Endothelial cell of umbilical vein (primary cell): ENCODE results near the gene EPO. TPM values are rescaled to one million over a fixed set of nuclear protein-coding genes. Genes with fewer than 3 reads are reported as not detected.

ENCODE experiments used
- BruUV-seq: library from RNA; stranded (reverse); fragments of 400-500 nt; replicated peaks from 2 replicates; lab custom pipeline; 2021; lab: Mats Ljungman, UMichigan
- CTCF ChIA-PET: fragments of 300-600, 350-600 bp; sonication (Branson Sonifier 250); formaldehyde crosslinking; loops from one replicate; lab custom pipeline; 2021; ENCODE audit warnings: antibody characterized with exemption, inconsistent platforms; lab: Charles Lee
- POLR2A ChIA-PET: fragments of 300-600, 350-600 bp; sonication (Branson Sonifier 250); formaldehyde crosslinking; loops from one replicate; lab custom pipeline; 2021; ENCODE audit warnings: antibody characterized with exemption, inconsistent platforms; lab: Charles Lee
- DNase-seq: peaks from one replicate; pipeline ENCODE4 v3.0.0-alpha.2; 2011; ENCODE audit warnings: low read depth, low spot score
- FAIRE-seq: peaks from 2 replicates; lab custom pipeline; 2011; peaks lifted over from hg19 to GRCh38; lab: Jason Lieb, UNC
- H2AFZ ChIP-seq: 2 replicates; pipeline ENCODE4 v1.6.0; 2012; ENCODE audit warnings: low read depth, low read length, control low read depth, inconsistent platforms
- H3K27ac ChIP-seq: 2 replicates; pipeline ENCODE4 v1.5.1; 2011; ENCODE audit warnings: low read depth, mild to moderate bottlenecking, control low read depth, low read length, moderate library complexity; ENCODE audit not compliant: insufficient read depth
- H3K27me3 ChIP-seq, 2 experiments: 2 replicates each; pipeline versions ENCODE4 v1.6.0 to v1.6.1; 2011; ENCODE audit warnings: low read length in 2 of 2, mixed read lengths in 1 of 2; ENCODE audit not compliant: control insufficient read depth in 2 of 2, insufficient read depth in 2 of 2
- H3K36me3 ChIP-seq, 2 experiments: 2 replicates in 1 of 2; 3 replicates in 1 of 2; pipeline ENCODE4 v1.5.1; 2011; ENCODE audit warnings: low read length in 2 of 2, mild to moderate bottlenecking in 1 of 2, moderate library complexity in 1 of 2; ENCODE audit not compliant: control insufficient read depth in 2 of 2, insufficient read depth in 2 of 2; ENCODE audit errors: extremely low read depth in 1 of 2
- H3K4me1 ChIP-seq: 3 replicates; pipeline ENCODE4 v1.5.1; 2011; ENCODE audit warnings: mild to moderate bottlenecking, low read length; ENCODE audit not compliant: control insufficient read depth, insufficient read depth; ENCODE audit errors: extremely low read depth
- H3K4me2 ChIP-seq: 2 replicates; pipeline ENCODE4 v1.6.1; 2011; ENCODE audit warnings: low read length, control low read depth, mixed read lengths; ENCODE audit not compliant: insufficient read depth
- H3K4me3 ChIP-seq, 3 experiments: fragments of 200-600 bp in 1 of 3; sonication (generic), shearing (Covaris generic) in 1 of 3; replicated peaks in 1 of 3; 2 replicates each; pipeline ENCODE4 v1.5.1; 2011 to 2016; ENCODE audit warnings: control low read depth in 3 of 3, low read length in 3 of 3, mild to moderate bottlenecking in 2 of 3, inconsistent platforms in 1 of 3, low read depth in 1 of 3, moderate library complexity in 1 of 3; ENCODE audit not compliant: insufficient read depth in 1 of 3
- H3K79me2 ChIP-seq: 2 replicates; pipeline ENCODE4 v1.6.0; 2012; ENCODE audit warnings: low read length, inconsistent platforms; ENCODE audit not compliant: control insufficient read depth, insufficient read depth
- H3K9ac ChIP-seq: replicated peaks from 2 replicates; pipeline ENCODE3; 2011; ENCODE audit warnings: low read length, control low read depth; ENCODE audit not compliant: insufficient read depth; ENCODE audit errors: extremely low read depth
- H3K9me1 ChIP-seq: replicated peaks from 3 replicates; pipeline ENCODE4 v1.6.0; 2011; ENCODE audit warnings: mild to moderate bottlenecking, low read length; ENCODE audit not compliant: control insufficient read depth, insufficient read depth; ENCODE audit errors: extremely low read depth
- H3K9me3 ChIP-seq: replicated peaks from 2 replicates; pipeline ENCODE4 v1.5.1; 2012; ENCODE audit warnings: low read length, inconsistent platforms; ENCODE audit not compliant: control insufficient read depth, insufficient read depth
- H4K20me1 ChIP-seq: replicated peaks from 2 replicates; pipeline ENCODE3; 2011; ENCODE audit warnings: mild to moderate bottlenecking, low read length; ENCODE audit not compliant: control insufficient read depth, insufficient read depth; ENCODE audit errors: extremely low read depth
- EZH2 ChIP-seq: IDR thresholded peaks from 2 replicates; pipeline ENCODE4 v1.6.1; 2012; ENCODE audit warnings: borderline replicate concordance, low read depth, mild to moderate bottlenecking, moderate library complexity, low read length, inconsistent platforms; ENCODE audit not compliant: severe bottlenecking
- FOS ChIP-seq: IDR thresholded peaks from 2 replicates; pipeline ENCODE4 v1.6.1; 2011; ENCODE audit warnings: mild to moderate bottlenecking, low read length, moderate library complexity, borderline replicate concordance; ENCODE audit not compliant: insufficient read depth
- GATA2 ChIP-seq: IDR thresholded peaks from 2 replicates; pipeline ENCODE4 v1.7.0; 2011; ENCODE audit warnings: low read depth, mild to moderate bottlenecking, moderate library complexity, mixed read lengths, low read length; ENCODE audit not compliant: insufficient read length, insufficient read depth
- JUN ChIP-seq: IDR thresholded peaks from 2 replicates; pipeline ENCODE4 v1.6.1; 2011; ENCODE audit warnings: borderline replicate concordance, low read depth; ENCODE audit not compliant: insufficient read length, insufficient read depth
- MYC ChIP-seq: IDR thresholded peaks from one replicate; pipeline ENCODE4 v1.6.1; 2011; ENCODE audit warnings: mild to moderate bottlenecking, low read depth, low read length
- POLR2A ChIP-seq: IDR thresholded peaks from 2 replicates; pipeline ENCODE4 v1.6.1; 2012; ENCODE audit warnings: low read depth, mild to moderate bottlenecking, control low read depth, low read length
- POLR2AphosphoS5 ChIP-seq: IDR thresholded peaks from 2 replicates; pipeline ENCODE4 v1.6.1; 2012; ENCODE audit warnings: low read depth, mild to moderate bottlenecking, control low read depth, low read length, moderate library complexity; ENCODE audit not compliant: insufficient read depth
- dilution Hi-C: fragments of 300-500 bp; cut with MboI; formaldehyde crosslinking; loops from one replicate; pipeline ENCODE4 v1.15.0; 2019; ENCODE audit warnings: low sequenced_read_pairs; ENCODE audit not compliant: extremely low pct_ligation_motif_present
- intact Hi-C: fragments of 100-400 bp; cut with micrococcal nuclease; formaldehyde crosslinking; loops from one replicate; pipeline ENCODE4 v1.10.0; 2022
- polyA plus RNA-seq, 4 experiments: library from polyadenylated mRNA; depleted of rRNA in 3 of 4; stranded (reverse) in 3 of 4; unstranded in 1 of 4; fragments of >200 nt; gene quantifications; 2 replicates each; pipeline versions ENCODE4 v1.2.1 to v1.2.3, GENCODE V29; 2011 to 2012; ENCODE audit warnings: missing spikeins in 1 of 4
- total RNA-seq: library from RNA; stranded (reverse); gene quantifications from 2 replicates; pipeline ENCODE4 v1.2.3, GENCODE V29; 2021
- TF ChIP-seq, protein P1 (sequence below), 2 donors: IDR thresholded peaks; 1 replicate in 1 of 2; 2 replicates in 1 of 2; pipeline ENCODE4 v1.5.1; 2011; ENCODE audit warnings: low read length in 2 of 2, mild to moderate bottlenecking in 2 of 2, moderate library complexity in 2 of 2, control low read depth in 1 of 2, inconsistent platforms in 1 of 2, low read depth in 1 of 2; ENCODE audit not compliant: insufficient read depth in 1 of 2; ENCODE audit errors: extremely low read depth in 1 of 2

Gene EPO
- total and polyA plus RNA-seq, 2 donors (not counting 3 experiments of a cell fraction or from before 2014, with no cell fraction given): not detected

DNA sequence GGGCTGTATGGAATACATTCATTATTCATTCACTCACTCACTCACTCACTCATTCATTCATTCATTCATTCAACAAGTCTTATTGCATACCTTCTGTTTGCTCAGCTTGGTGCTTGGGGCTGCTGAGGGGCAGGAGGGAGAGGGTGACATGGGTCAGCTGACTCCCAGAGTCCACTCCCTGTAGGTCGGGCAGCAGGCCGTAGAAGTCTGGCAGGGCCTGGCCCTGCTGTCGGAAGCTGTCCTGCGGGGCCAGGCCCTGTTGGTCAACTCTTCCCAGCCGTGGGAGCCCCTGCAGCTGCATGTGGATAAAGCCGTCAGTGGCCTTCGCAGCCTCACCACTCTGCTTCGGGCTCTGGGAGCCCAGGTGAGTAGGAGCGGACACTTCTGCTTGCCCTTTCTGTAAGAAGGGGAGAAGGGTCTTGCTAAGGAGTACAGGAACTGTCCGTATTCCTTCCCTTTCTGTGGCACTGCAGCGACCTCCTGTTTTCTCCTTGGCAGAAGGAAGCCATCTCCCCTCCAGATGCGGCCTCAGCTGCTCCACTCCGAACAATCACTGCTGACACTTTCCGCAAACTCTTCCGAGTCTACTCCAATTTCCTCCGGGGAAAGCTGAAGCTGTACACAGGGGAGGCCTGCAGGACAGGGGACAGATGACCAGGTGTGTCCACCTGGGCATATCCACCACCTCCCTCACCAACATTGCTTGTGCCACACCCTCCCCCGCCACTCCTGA is 2.4 kb downstream of the EPO start:
- Histone ChIP-seq H3K36me3 (no peaks in the 10 kb centered on the region), H3K9me1 (no peaks in the 10 kb centered on the region), H2AFZ (no peak overlapping the region), H3K27me3 (peaks cover 29 to 34% of the 10 kb centered on the region in 2 experiments), H3K4me2 (no peak overlapping the region), H3K9ac (no peak overlapping the region), H3K27ac (no peak overlapping the region), H3K79me2 (no peaks in the 10 kb centered on the region), H3K9me3 (no peaks in the 10 kb centered on the region), H3K4me3 (no peak overlapping the region), H3K4me1 (no peaks in the 10 kb centered on the region), H4K20me1 (no peaks in the 10 kb centered on the region)
- dilution Hi-C loops (loop anchor here (25.0 kb wide), 1 partner anchor 115 kb away; the partner anchor contains the start of gene EPHB4), intact Hi-C loops (no loop called here)
- BruUV-seq: no TSS peak
- DNase-seq (no peak), FAIRE-seq (no peak)
- TF ChIP-seq POLR2AphosphoS5: no peak
- TF ChIP-seq POLR2A: no peak
- TF ChIP-seq MYC: no peak
- no peak for TF ChIP-seq EZH2
- no peak for TF ChIP-seq GATA2
- ChIA-PET CTCF (interaction anchor here (1.8 to 2.2 kb wide), 2 partner anchors 17 to 134 kb away, joined by 5 to 13 read pairs; partner anchors contain the start of gene POP7), POLR2A (no interaction called here)

GRCh38 chr7:100723732-100724275 is 3.5 kb downstream of the EPO start:
- DNase-seq (no peak), FAIRE-seq (no peak)
- ChIA-PET POLR2A (no interaction called here), CTCF (interaction anchor here (0.7 to 3.1 kb wide), 3 partner anchors 12 to 76 kb away, joined by 3 to 13 read pairs (median 13); partner anchors contain the start of gene POP7)
- no peak overlapping the region for H3K9ac ChIP-seq
- peaks cover 29 to 36% of the 10 kb centered on the region in 2 experiments for H3K27me3 ChIP-seq
- TF ChIP-seq, protein P1, sequence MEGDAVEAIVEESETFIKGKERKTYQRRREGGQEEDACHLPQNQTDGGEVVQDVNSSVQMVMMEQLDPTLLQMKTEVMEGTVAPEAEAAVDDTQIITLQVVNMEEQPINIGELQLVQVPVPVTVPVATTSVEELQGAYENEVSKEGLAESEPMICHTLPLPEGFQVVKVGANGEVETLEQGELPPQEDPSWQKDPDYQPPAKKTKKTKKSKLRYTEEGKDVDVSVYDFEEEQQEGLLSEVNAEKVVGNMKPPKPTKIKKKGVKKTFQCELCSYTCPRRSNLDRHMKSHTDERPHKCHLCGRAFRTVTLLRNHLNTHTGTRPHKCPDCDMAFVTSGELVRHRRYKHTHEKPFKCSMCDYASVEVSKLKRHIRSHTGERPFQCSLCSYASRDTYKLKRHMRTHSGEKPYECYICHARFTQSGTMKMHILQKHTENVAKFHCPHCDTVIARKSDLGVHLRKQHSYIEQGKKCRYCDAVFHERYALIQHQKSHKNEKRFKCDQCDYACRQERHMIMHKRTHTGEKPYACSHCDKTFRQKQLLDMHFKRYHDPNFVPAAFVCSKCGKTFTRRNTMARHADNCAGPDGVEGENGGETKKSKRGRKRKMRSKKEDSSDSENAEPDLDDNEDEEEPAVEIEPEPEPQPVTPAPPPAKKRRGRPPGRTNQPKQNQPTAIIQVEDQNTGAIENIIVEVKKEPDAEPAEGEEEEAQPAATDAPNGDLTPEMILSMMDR (IDR thresholded peaks at IDR 0.05; ENCODE audit: extremely low read depth in 1 of 2, insufficient read depth in 1 of 2, low read depth in 1 of 2, low read length in 2 of 2): no peak
- no peak for TF ChIP-seq POLR2AphosphoS5
- no peak for TF ChIP-seq JUN
- no peak for TF ChIP-seq FOS
- no peak overlapping the region for H2AFZ ChIP-seq
- H4K20me1 ChIP-seq: no peaks in the 10 kb centered on the region
- H3K36me3 ChIP-seq: no peaks in the 10 kb centered on the region
- dilution Hi-C loops (loop anchor here (25.0 kb wide), 1 partner anchor 113 kb away; the partner anchor contains the start of gene EPHB4), intact Hi-C loops (no loop called here)
- H3K79me2 ChIP-seq: no peaks in the 10 kb centered on the region
- H3K27ac ChIP-seq: no peak overlapping the region
- no peaks in the 10 kb centered on the region for H3K4me1 ChIP-seq
- H3K4me2 ChIP-seq: no peak overlapping the region
- H3K9me3 ChIP-seq: no peaks in the 10 kb centered on the region
- no peak overlapping the region for H3K4me3 ChIP-seq
- H3K9me1 ChIP-seq: no peaks in the 10 kb centered on the region
- BruUV-seq: no TSS peak
